Keratinocyte (primary cell): ENCODE results near the gene DENND6B. TPM values are rescaled to one million over a fixed set of nuclear protein-coding genes. Genes with fewer than 3 reads are reported as not detected.

ENCODE experiments used
- DNase-seq: peaks from one replicate; pipeline ENCODE4 v3.0.0-alpha.2; 2011; ENCODE audit warnings: low read depth, missing footprints, low spot score
- FAIRE-seq: peaks from 2 replicates; lab custom pipeline; 2011; peaks lifted over from hg19 to GRCh38; lab: Jason Lieb, UNC
- H2AFZ ChIP-seq: 2 replicates; pipeline ENCODE4 v1.6.0; 2012; ENCODE audit warnings: low read length, control low read depth, inconsistent platforms; ENCODE audit not compliant: control insufficient read depth
- H3K27ac ChIP-seq: 2 replicates; pipeline ENCODE4 v1.5.1; 2011; ENCODE audit warnings: low read length; ENCODE audit not compliant: control insufficient read depth, insufficient read depth
- H3K27me3 ChIP-seq: 3 replicates; pipeline ENCODE4 v1.6.0; 2011; ENCODE audit warnings: low read length; ENCODE audit not compliant: control insufficient read depth, insufficient read depth; ENCODE audit errors: extremely low read depth
- H3K36me3 ChIP-seq, 2 experiments: 2 replicates in 1 of 2; 3 replicates in 1 of 2; pipeline ENCODE4 v1.5.1; 2011; ENCODE audit warnings: low read length in 2 of 2, mild to moderate bottlenecking in 1 of 2; ENCODE audit not compliant: control insufficient read depth in 2 of 2, insufficient read depth in 2 of 2; ENCODE audit errors: extremely low read depth in 1 of 2
- H3K4me1 ChIP-seq: 3 replicates; pipeline ENCODE4 v1.5.1; 2011; ENCODE audit warnings: low read length; ENCODE audit not compliant: control insufficient read depth, insufficient read depth; ENCODE audit errors: extremely low read depth
- H3K4me2 ChIP-seq: 3 replicates; pipeline ENCODE4 v1.6.0; 2011; ENCODE audit warnings: low read depth, low read length; ENCODE audit not compliant: control insufficient read depth, insufficient read depth; ENCODE audit errors: extremely low read depth
- H3K4me3 ChIP-seq, 3 experiments: fragments of 200-600 bp in 1 of 3; sonication (generic) in 1 of 3; 2 replicates in 2 of 3; 3 replicates in 1 of 3; pipeline ENCODE4 v1.5.1; 2011 to 2016; ENCODE audit warnings: low read length in 3 of 3, mild to moderate bottlenecking in 3 of 3, control low read depth in 2 of 3, inconsistent platforms in 1 of 3, low read depth in 1 of 3, mixed read lengths in 1 of 3, mixed run types in 1 of 3, moderate library complexity in 1 of 3; ENCODE audit not compliant: control insufficient read depth in 2 of 3, insufficient read depth in 2 of 3; ENCODE audit errors: extremely low read depth in 1 of 3
- H3K79me2 ChIP-seq: 2 replicates; pipeline ENCODE4 v1.6.0; 2012; ENCODE audit warnings: low read length; ENCODE audit not compliant: control insufficient read depth, insufficient read depth
- H3K9ac ChIP-seq: 3 replicates; pipeline ENCODE4 v1.6.0; 2011; ENCODE audit warnings: low read length; ENCODE audit not compliant: control insufficient read depth, insufficient read depth; ENCODE audit errors: extremely low read depth
- H3K9me1 ChIP-seq: 3 replicates; pipeline ENCODE4 v1.6.0; 2011; ENCODE audit warnings: low read length; ENCODE audit not compliant: control insufficient read depth, insufficient read depth; ENCODE audit errors: extremely low read depth
- H3K9me3 ChIP-seq: 2 replicates; pipeline ENCODE4 v1.5.1; 2012; ENCODE audit warnings: low read depth, low read length; ENCODE audit not compliant: control insufficient read depth
- H4K20me1 ChIP-seq: 3 replicates; pipeline ENCODE4 v1.6.0; 2011; ENCODE audit warnings: low read length; ENCODE audit not compliant: control insufficient read depth, insufficient read depth; ENCODE audit errors: extremely low read depth
- CTCF ChIP-seq, 3 experiments: IDR thresholded peaks in 1 of 3; conservative IDR thresholded peaks in 1 of 3; optimal IDR thresholded peaks in 1 of 3; 2 replicates in 2 of 3; 3 replicates in 1 of 3; pipeline versions ENCODE3 to v1.5.1; 2011; ENCODE audit warnings: low read length in 3 of 3, mild to moderate bottlenecking in 3 of 3, moderate library complexity in 2 of 3, control low read depth in 1 of 3, inconsistent platforms in 1 of 3; ENCODE audit not compliant: insufficient read depth in 2 of 3; ENCODE audit errors: extremely low read depth in 1 of 3
- EZH2 ChIP-seq: IDR thresholded peaks from one replicate; pipeline ENCODE4 v1.6.1; 2012; ENCODE audit warnings: inconsistent platforms, mild to moderate bottlenecking, low read length, moderate library complexity
- dilution Hi-C: fragments of 300-500 bp; cut with MboI; formaldehyde crosslinking; loops from one replicate; pipeline ENCODE4 v1.7.0; 2020; ENCODE audit warnings: low sequenced_read_pairs; ENCODE audit not compliant: extremely low pct_ligation_motif_present
- polyA plus RNA-seq, 5 experiments: library from polyadenylated mRNA; depleted of rRNA in 3 of 5; stranded (reverse) in 3 of 5; stranded (forward) in 1 of 5; unstranded in 1 of 5; fragments of >200 nt; gene quantifications; 1 replicate in 1 of 5; 2 replicates in 3 of 5; 3 replicates in 1 of 5; pipeline versions ENCODE4 v1.2.1 to v1.2.3, GENCODE V29; 2011 to 2012; ENCODE audit warnings: missing spikeins in 2 of 5, low read depth in 1 of 5, low replicate concordance in 1 of 5

Gene DENND6B
- polyA plus RNA-seq, 1 donor (not counting 4 experiments of a cell fraction or from before 2014, with no cell fraction given) = 0.94 TPM

DNA sequence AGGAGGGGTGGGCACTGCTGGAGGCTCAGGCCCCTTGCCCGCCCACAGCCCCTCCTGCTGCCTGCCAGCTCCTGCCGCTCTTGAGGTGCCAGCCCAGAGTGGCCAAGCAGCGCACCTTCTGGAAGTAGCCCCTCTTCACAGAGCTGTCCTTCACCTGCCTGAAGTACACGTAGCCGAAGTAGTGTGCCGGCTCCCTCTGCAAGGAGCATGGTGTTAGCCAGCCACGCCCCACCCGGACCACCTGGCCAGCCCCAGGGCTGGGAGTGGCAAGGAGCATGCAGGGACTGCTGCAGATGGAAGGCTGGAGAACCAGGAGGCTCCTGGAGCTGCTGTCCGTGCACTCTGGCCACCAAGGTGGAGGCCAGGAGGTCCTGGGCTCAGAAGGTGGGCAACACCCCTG, 9.6 kb downstream of the DENND6B start:
- H3K9me1 ChIP-seq = no peaks in the 10 kb centered on the region
- H3K36me3 ChIP-seq = no peaks in the 10 kb centered on the region
- TF ChIP-seq CTCF (optimal IDR thresholded peaks at IDR 0.05 in 1 of 3, IDR thresholded peaks at IDR 0.05 in 1 of 3, conservative IDR thresholded peaks at IDR 0.05 in 1 of 3; ENCODE audit: extremely low read depth in 1 of 3, insufficient read depth in 2 of 3, low read length in 3 of 3) (no peak), EZH2 (no peak)
- dilution Hi-C loops = no loop called here
- no peak overlapping the region for H2AFZ ChIP-seq
- FAIRE-seq (no peak), DNase-seq (no peak)
- no peak overlapping the region for H3K27ac ChIP-seq
- H3K4me3 ChIP-seq = no peak overlapping the region
- H3K27me3 ChIP-seq = peaks cover 20% of the 10 kb centered on the region
- no peak overlapping the region for H3K9ac ChIP-seq
- H3K4me2 ChIP-seq = no peak overlapping the region
- H4K20me1 ChIP-seq = no peaks in the 10 kb centered on the region
- H3K79me2 ChIP-seq = no peaks in the 10 kb centered on the region
- no peaks in the 10 kb centered on the region for H3K9me3 ChIP-seq
- peaks cover 4% of the 10 kb centered on the region for H3K4me1 ChIP-seq

DNA sequence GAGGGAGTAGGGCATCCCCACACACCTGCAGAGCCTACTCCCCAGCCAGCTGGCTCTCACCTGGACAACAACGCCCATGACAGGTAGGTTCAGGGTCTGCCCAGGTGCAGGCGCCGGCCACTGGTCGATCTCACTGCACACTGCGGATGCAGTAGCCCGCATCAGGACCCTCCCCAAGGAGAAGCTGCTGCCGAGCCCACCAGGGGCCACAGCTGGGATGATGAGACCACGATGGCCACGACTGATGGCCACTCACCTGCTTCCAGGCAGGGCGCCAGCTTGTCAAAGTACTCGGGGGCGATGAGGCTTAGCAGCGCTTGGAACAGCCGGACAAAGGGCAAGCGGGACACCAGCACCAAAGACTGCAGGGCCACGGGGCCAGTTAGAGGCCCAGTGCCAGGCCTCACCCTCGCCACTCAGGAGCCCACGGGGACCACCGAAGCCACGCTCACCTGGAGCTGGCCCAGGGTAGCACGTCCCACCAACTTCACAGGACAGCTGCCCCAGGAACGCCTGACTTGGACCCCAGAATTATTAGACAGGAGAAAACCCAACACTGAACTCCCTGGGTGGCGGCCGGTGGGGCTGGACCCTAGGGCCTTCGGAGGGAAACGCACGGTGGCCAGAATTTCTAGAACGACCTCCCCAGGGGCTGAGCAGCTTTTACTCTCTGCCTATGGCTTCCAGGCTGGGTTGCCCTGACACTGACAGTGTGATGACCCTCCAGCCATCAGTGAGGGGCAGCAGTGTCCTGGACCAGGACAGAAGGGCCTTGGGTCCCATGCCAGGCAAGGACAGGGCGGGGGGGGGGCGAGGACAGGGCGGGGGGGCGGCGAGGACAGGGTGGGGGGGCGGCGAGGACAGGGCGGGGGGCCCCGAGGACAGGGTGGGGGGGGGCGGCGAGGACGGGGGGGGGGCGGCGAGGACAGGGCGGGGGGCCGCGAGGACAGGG, 10.4 kb downstream of the DENND6B start:
- no peak for FAIRE-seq

More for the DNA sequence above, 10.4 kb downstream of the DENND6B start:
- no peak overlapping the region for H3K9ac ChIP-seq
- no peaks in the 10 kb centered on the region for H3K9me3 ChIP-seq
- H3K27ac ChIP-seq = no peak overlapping the region
- no peak for DNase-seq
- peaks cover 4% of the 10 kb centered on the region for H3K4me1 ChIP-seq
- TF ChIP-seq CTCF (optimal IDR thresholded peaks at IDR 0.05 in 1 of 3, IDR thresholded peaks at IDR 0.05 in 1 of 3, conservative IDR thresholded peaks at IDR 0.05 in 1 of 3; ENCODE audit: extremely low read depth in 1 of 3, insufficient read depth in 2 of 3, low read length in 3 of 3) = no peak
- no peak for TF ChIP-seq EZH2
- no peak overlapping the region for H2AFZ ChIP-seq
- H3K4me3 ChIP-seq = no peak overlapping the region
- H3K79me2 ChIP-seq = no peaks in the 10 kb centered on the region
- peaks cover 20% of the 10 kb centered on the region for H3K27me3 ChIP-seq
- H3K36me3 ChIP-seq = no peaks in the 10 kb centered on the region
- no peaks in the 10 kb centered on the region for H4K20me1 ChIP-seq
- dilution Hi-C loops = no loop called here
- no peaks in the 10 kb centered on the region for H3K9me1 ChIP-seq
- no peak overlapping the region for H3K4me2 ChIP-seq
